ENCODE results near the gene SIRT2. TPM values are rescaled to one million over a fixed set of nuclear protein-coding genes. Genes with fewer than 3 reads are reported as not detected.

The SIRT2 gene
- total RNA-seq, 1 experiment from 2014 or later: 8.4 TPM

- H3K27ac ChIP-seq (ENCODE audit: insufficient read length, low read depth, low read length): no peak overlapping the region
- H4K5ac ChIP-seq (ENCODE audit: insufficient read length, low read depth, low read length): no peak overlapping the region
- no peak overlapping the region for H3K14ac ChIP-seq (ENCODE audit: insufficient read depth, low read length)
- no peaks in the 10 kb centered on the region for H3K4me1 ChIP-seq (ENCODE audit: insufficient read depth, low read length)
- H3K4me3 Mint-ChIP-seq: no peak overlapping the region
- no peak overlapping the region for H3K27ac Mint-ChIP-seq
- H3K4ac ChIP-seq (ENCODE audit: low read depth, low read length): no peak overlapping the region
- H3K23ac ChIP-seq (ENCODE audit: insufficient read length, low read depth, low read length): no peak overlapping the region
- H2BK5ac ChIP-seq (ENCODE audit: insufficient read length, low read length): no peak overlapping the region
- no peaks in the 10 kb centered on the region for H3K79me1 ChIP-seq (ENCODE audit: insufficient read depth, low read depth, low read length, poor library complexity, severe bottlenecking)
- no peak overlapping the region for H4K8ac ChIP-seq (replicated peaks; ENCODE audit: insufficient read length, low read depth, low read length)
- no peaks in the 10 kb centered on the region for H3K27me3 ChIP-seq (ENCODE audit: insufficient read depth, low read length)
- peaks cover 13 to 16% of the 10 kb centered on the region in 2 experiments for H3K9me3 Mint-ChIP-seq
- H3K79me2 ChIP-seq (ENCODE audit: insufficient read depth, low read length): no peaks in the 10 kb centered on the region
- no peak overlapping the region for H2AFZ ChIP-seq (ENCODE audit: low read length)
- H2BK120ac ChIP-seq (ENCODE audit: low read depth, low read length, poor library complexity, severe bottlenecking): no peak overlapping the region
- no CpG with 5 or more reads among the region's 5 CpGs for WGBS (ENCODE audit: extremely low coverage, insufficient read length, low lambda C conversion rate)
- H3K27me3 Mint-ChIP-seq (ENCODE audit: low read depth): peaks cover 44% of the 10 kb centered on the region
- H3T11ph ChIP-seq (ENCODE audit: low read length): no peak overlapping the region
- no peak overlapping the region for H2AK5ac ChIP-seq (ENCODE audit: insufficient read length, low read length)
- DNase-seq: no peak
- H4K20me1 ChIP-seq (ENCODE audit: control insufficient read depth, insufficient read depth, insufficient read length): no peaks in the 10 kb centered on the region
- H2BK12ac ChIP-seq (ENCODE audit: insufficient read length, low read depth, low read length): no peak overlapping the region
- peaks cover 4% of the 10 kb centered on the region in 2 experiments; a peak in 2 of 4 replicates for H3K4me1 Mint-ChIP-seq
- no peak for TF ChIP-seq CTCF (conservative IDR thresholded peaks at IDR 0.05)
- no peak overlapping the region for H3K4me2 ChIP-seq (ENCODE audit: insufficient read depth, insufficient read length, low read length)
- H3K36me3 Mint-ChIP-seq (ENCODE audit: insufficient read depth in 1 of 3, low read depth in 3 of 3): peaks cover 18 to 26% (median 26%) of the 10 kb centered on the region in 3 experiments
- peaks cover 11% of the 10 kb centered on the region for H3K9me3 ChIP-seq (ENCODE audit: control insufficient read depth, low read depth, low read length)
- H2BK20ac ChIP-seq (ENCODE audit: low read depth, low read length, poor library complexity, severe bottlenecking): no peak overlapping the region
- H3K18ac ChIP-seq (ENCODE audit: insufficient read length, low read depth, low read length): no peak overlapping the region
- H3K23me2 ChIP-seq (ENCODE audit: insufficient read length, low read depth, low read length, poor library complexity, severe bottlenecking): no peaks in the 10 kb centered on the region
- H4K91ac ChIP-seq (ENCODE audit: insufficient read length, low read depth, low read length): no peak overlapping the region
- no peak overlapping the region for H2BK15ac ChIP-seq (ENCODE audit: low read depth, low read length)
- no peak overlapping the region for H3K56ac ChIP-seq (ENCODE audit: insufficient read length, low read depth, low read length)
- no peak overlapping the region for H3K9ac ChIP-seq (ENCODE audit: extremely low read depth, insufficient read length, low read length)
Measured at GRCh38 chr19:38939957-38940356, 40.5 kb upstream of the SIRT2 start.

All from H9 (cell line).